ENCODE results near the gene ARPP19. TPM values are rescaled to one million over a fixed set of nuclear protein-coding genes. Genes with fewer than 3 reads are reported as not detected.
"Not testable (repeated sequence)": the region's sequence is repeated elsewhere in the genome, so short reads cannot be mapped to it uniquely, and the experiment has no call there.

The ARPP19 gene
- total RNA-seq, 1 experiment from 2014 or later: 118 TPM

GRCh38 chr15:52575072-52575471 lies 6.2 kb upstream of the ARPP19 start:
- Histone ChIP-seq H3K27ac (ENCODE audit: low read length) (no peak overlapping the region), H4K20me1 (ENCODE audit: insufficient read depth, low read depth, low read length) (no peaks in the 10 kb centered on the region), H3K27me3 (ENCODE audit: low read length) (no peaks in the 10 kb centered on the region), H3K9me3 (ENCODE audit: low read length) (no peaks in the 10 kb centered on the region), H3K9ac (ENCODE audit: low read length) (no peak overlapping the region), H3K4me3 (ENCODE audit: low read length) (no peak overlapping the region), H3K79me2 (ENCODE audit: low read length) (no peaks in the 10 kb centered on the region), H3K4me1 (ENCODE audit: low read length) (no peaks in the 10 kb centered on the region), H2AFZ (ENCODE audit: low read length) (no peak overlapping the region), H3K36me3 (ENCODE audit: insufficient read depth, low read length) (peaks cover 7% of the 10 kb centered on the region; the same call in 1 of the 2 replicates), H3K9me2 (replicated peaks; ENCODE audit: insufficient read depth, low read length) (no peaks in the 10 kb centered on the region), H3K4me2 (ENCODE audit: low read depth, low read length, poor library complexity, severe bottlenecking) (no peak overlapping the region)
- no peak for DNase-seq

DNA sequence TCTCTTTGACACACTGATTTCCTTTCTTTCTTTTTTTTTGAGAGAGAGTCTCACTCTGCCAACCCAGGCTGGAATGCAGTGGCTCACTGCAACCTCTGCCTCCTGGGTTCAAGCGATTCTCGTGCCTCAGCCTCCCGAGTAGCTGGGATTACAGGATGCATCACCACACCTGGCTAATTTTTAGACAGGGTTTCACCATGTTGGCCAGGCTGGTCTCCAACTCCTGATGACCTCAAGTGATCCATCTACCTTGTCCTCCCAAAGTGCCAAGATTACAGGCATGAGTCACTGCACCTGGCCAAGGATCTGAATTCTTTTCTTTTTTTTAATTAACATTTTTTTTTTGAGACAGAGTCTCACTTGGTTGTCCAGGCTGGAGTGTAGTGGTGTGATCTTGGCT lies 5.8 kb upstream of the ARPP19 start:
- H3K27me3 ChIP-seq (ENCODE audit: low read length); H3K36me3 ChIP-seq (ENCODE audit: insufficient read depth, low read length); H3K4me1 ChIP-seq (ENCODE audit: low read length); H3K9ac ChIP-seq (ENCODE audit: low read length); H2AFZ ChIP-seq (ENCODE audit: low read length); H4K20me1 ChIP-seq (ENCODE audit: insufficient read depth, low read depth, low read length); H3K4me3 ChIP-seq (ENCODE audit: low read length); H3K27ac ChIP-seq (ENCODE audit: low read length); H3K9me2 ChIP-seq (replicated peaks; ENCODE audit: insufficient read depth, low read length); DNase-seq; H3K79me2 ChIP-seq (ENCODE audit: low read length); H3K9me3 ChIP-seq (ENCODE audit: low read length); H3K4me2 ChIP-seq (ENCODE audit: low read depth, low read length, poor library complexity, severe bottlenecking): not testable (repeated sequence)

GRCh38 chr15:52567871-52568600 lies 794 bp downstream of the ARPP19 start:
- no peaks in the 10 kb centered on the region for H3K9me2 ChIP-seq (replicated peaks; ENCODE audit: insufficient read depth, low read length)
- peak overlapping the region; percentile 88 for H3K9ac ChIP-seq (ENCODE audit: low read length)
- H3K4me3 ChIP-seq (ENCODE audit: low read length): peak overlapping the region; percentile 91
- peaks cover 13% of the 10 kb centered on the region; the same call in 1 of the 2 replicates for H4K20me1 ChIP-seq (ENCODE audit: insufficient read depth, low read depth, low read length)
- H2AFZ ChIP-seq (ENCODE audit: low read length): no peak overlapping the region
- peaks cover 35% of the 10 kb centered on the region for H3K4me1 ChIP-seq (ENCODE audit: low read length)
- H3K4me2 ChIP-seq (ENCODE audit: low read depth, low read length, poor library complexity, severe bottlenecking): peak overlapping the region; percentile 97
- no peaks in the 10 kb centered on the region for H3K27me3 ChIP-seq (ENCODE audit: low read length)
- no peaks in the 10 kb centered on the region; the same call in 1 of the 2 replicates for H3K36me3 ChIP-seq (ENCODE audit: insufficient read depth, low read length)
- peak; percentile 67 for DNase-seq
- H3K9me3 ChIP-seq (ENCODE audit: low read length): no peaks in the 10 kb centered on the region
- peak overlapping the region; percentile 88 for H3K27ac ChIP-seq (ENCODE audit: low read length)
- H3K79me2 ChIP-seq (ENCODE audit: low read length): peaks cover 56% of the 10 kb centered on the region

GRCh38 chr15:52566889-52567288 lies 1.9 kb downstream of the ARPP19 start:
- H3K9me2 ChIP-seq (replicated peaks; ENCODE audit: insufficient read depth, low read length): no peaks in the 10 kb centered on the region
- H4K20me1 ChIP-seq (ENCODE audit: insufficient read depth, low read depth, low read length): peaks cover 13% of the 10 kb centered on the region; the same call in 1 of the 2 replicates
- peak overlapping the region; percentile 88 for H3K9ac ChIP-seq (ENCODE audit: low read length)
- no peaks in the 10 kb centered on the region for H3K27me3 ChIP-seq (ENCODE audit: low read length)
- H3K36me3 ChIP-seq (ENCODE audit: insufficient read depth, low read length): no peaks in the 10 kb centered on the region; the same call in 1 of the 2 replicates
- peaks cover 35% of the 10 kb centered on the region for H3K4me1 ChIP-seq (ENCODE audit: low read length)
- peaks cover 67% of the 10 kb centered on the region for H3K79me2 ChIP-seq (ENCODE audit: low read length)
- peak overlapping the region; percentile 97 for H3K4me2 ChIP-seq (ENCODE audit: low read depth, low read length, poor library complexity, severe bottlenecking)
- peak overlapping the region; percentile 88 for H3K27ac ChIP-seq (ENCODE audit: low read length)
- no peak overlapping the region for H2AFZ ChIP-seq (ENCODE audit: low read length)
- no peak for DNase-seq
- no peaks in the 10 kb centered on the region for H3K9me3 ChIP-seq (ENCODE audit: low read length)
- H3K4me3 ChIP-seq (ENCODE audit: low read length): peak overlapping the region; percentile 91

DNA sequence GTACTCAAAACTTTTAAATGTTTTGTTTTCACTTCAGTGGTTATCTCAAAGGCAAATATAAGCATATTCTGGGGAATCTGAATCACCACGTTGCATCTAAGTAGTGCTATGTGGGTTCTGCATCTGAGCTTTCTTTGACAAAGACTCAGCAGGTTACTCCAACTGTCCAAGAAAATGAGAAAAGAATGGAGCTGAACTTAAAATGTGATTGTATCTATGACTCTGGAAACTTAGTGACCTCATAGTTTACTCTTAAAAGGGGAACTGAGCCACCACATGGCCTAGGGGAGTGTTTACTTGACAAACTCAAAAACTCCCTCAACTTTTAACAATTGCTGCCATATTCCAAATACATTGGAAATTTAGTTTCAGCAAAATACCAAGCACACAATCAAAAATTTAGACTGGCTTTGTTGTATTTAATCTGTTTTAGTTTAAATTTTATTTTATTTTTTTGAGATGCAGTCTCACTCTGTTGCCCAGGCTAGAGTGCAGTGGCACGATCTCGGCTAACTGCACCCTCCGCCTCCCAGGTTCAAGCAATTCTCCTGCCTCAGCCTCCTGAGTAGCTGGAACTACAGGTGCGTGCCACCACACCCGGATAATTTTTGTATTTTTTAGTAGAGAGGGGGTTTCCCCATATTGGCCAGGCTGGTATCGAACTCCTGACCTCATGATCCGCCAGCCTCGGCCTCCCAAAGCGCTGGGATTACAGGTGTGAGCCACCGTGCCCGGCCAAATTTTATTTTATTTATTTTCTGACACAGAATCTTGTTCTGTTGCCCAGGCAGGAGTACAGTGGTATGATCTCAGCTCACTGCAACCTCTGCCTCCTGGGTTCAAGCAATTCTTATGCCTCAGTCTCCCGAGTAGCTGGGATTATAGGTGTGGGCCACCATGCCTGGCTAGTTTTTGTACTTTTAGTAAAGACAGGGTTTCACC lies 3.1 kb downstream of the ARPP19 start:
- not testable (repeated sequence) for H3K9me2 ChIP-seq (replicated peaks; ENCODE audit: insufficient read depth, low read length); H3K9ac ChIP-seq (ENCODE audit: low read length); H3K4me3 ChIP-seq (ENCODE audit: low read length); H3K36me3 ChIP-seq (ENCODE audit: insufficient read depth, low read length); H3K9me3 ChIP-seq (ENCODE audit: low read length); H3K27me3 ChIP-seq (ENCODE audit: low read length); DNase-seq; H2AFZ ChIP-seq (ENCODE audit: low read length); H3K27ac ChIP-seq (ENCODE audit: low read length)
- Histone ChIP-seq H4K20me1 (ENCODE audit: insufficient read depth, low read depth, low read length) (peaks cover 17% of the 10 kb centered on the region; the same call in 1 of the 2 replicates), H3K79me2 (ENCODE audit: low read length) (peaks cover 79% of the 10 kb centered on the region), H3K4me2 (ENCODE audit: low read depth, low read length, poor library complexity, severe bottlenecking) (peak overlapping the region; percentile 97), H3K4me1 (ENCODE audit: low read length) (peaks cover 44% of the 10 kb centered on the region)

DNA sequence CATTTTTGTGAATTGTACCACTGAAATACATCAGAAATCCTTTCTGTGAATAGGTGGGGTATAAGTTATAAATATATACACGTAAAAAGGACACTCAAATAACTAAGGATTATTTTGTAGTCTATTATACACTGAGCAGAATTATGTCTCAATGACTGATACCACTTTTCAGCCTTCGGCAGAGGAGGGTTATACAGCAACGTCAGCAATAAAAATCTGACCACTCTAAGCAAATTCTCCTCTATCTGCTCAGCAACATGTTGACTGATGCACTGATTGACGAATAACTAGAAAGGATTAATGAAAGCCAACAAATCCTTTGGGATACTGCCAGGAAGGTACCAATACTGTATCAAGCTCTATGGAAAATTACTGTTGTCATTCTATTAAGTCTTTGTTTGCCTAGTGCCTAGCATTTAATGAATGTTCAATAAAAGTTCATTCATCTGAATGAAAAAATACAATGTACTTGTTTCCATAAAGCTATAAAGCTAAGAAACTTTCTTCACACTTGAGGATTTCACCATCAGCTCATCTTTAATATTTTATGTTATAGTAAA lies 5.2 kb downstream of the ARPP19 start:
- H3K4me1 ChIP-seq (ENCODE audit: low read length): peaks cover 65% of the 10 kb centered on the region
- H3K36me3 ChIP-seq (ENCODE audit: insufficient read depth, low read length): peaks cover 8% of the 10 kb centered on the region; the same call in 1 of the 2 replicates
- no peak overlapping the region for H3K4me2 ChIP-seq (ENCODE audit: low read depth, low read length, poor library complexity, severe bottlenecking)
- no peak overlapping the region for H3K4me3 ChIP-seq (ENCODE audit: low read length)
- no peak overlapping the region for H2AFZ ChIP-seq (ENCODE audit: low read length)
- H3K27ac ChIP-seq (ENCODE audit: low read length): no peak overlapping the region
- DNase-seq: no peak
- peaks cover 27% of the 10 kb centered on the region; the same call in 1 of the 2 replicates for H4K20me1 ChIP-seq (ENCODE audit: insufficient read depth, low read depth, low read length)
- no peaks in the 10 kb centered on the region for H3K9me3 ChIP-seq (ENCODE audit: low read length)
- H3K9ac ChIP-seq (ENCODE audit: low read length): no peak overlapping the region
- H3K79me2 ChIP-seq (ENCODE audit: low read length): peaks cover 100% of the 10 kb centered on the region
- H3K27me3 ChIP-seq (ENCODE audit: low read length): no peaks in the 10 kb centered on the region
- H3K9me2 ChIP-seq (replicated peaks; ENCODE audit: insufficient read depth, low read length): no peaks in the 10 kb centered on the region

DNA sequence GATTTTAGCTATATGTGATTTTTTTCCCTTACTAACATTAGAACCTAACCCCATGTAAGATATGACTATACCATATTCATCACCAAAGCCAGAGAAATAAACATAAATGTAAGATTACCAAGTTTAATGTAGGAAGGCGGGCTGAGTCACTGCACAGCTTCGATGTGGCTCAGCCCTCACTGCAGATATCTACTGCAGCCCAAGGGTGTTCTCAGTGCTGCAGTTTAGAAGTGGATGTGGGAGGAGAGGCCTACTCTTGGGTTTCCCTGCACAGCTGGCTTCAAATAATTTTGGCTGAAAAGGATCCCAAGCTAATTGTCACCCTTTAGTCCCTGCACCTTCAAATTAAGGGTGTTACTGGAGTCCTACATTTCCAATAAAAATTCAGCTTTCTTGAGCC lies 9.3 kb downstream of the ARPP19 start:
- Histone ChIP-seq H3K27me3 (ENCODE audit: low read length) (no peaks in the 10 kb centered on the region), H2AFZ (ENCODE audit: low read length) (no peak overlapping the region), H3K9me2 (replicated peaks; ENCODE audit: insufficient read depth, low read length) (no peaks in the 10 kb centered on the region), H3K9ac (ENCODE audit: low read length) (no peak overlapping the region), H3K79me2 (ENCODE audit: low read length) (peaks cover 100% of the 10 kb centered on the region), H3K4me2 (ENCODE audit: low read depth, low read length, poor library complexity, severe bottlenecking) (no peak overlapping the region), H3K9me3 (ENCODE audit: low read length) (no peaks in the 10 kb centered on the region), H3K4me3 (ENCODE audit: low read length) (no peak overlapping the region), H3K36me3 (ENCODE audit: insufficient read depth, low read length) (peaks cover 33% of the 10 kb centered on the region; the same call in 1 of the 2 replicates), H3K4me1 (ENCODE audit: low read length) (peaks cover 71% of the 10 kb centered on the region), H4K20me1 (ENCODE audit: insufficient read depth, low read depth, low read length) (peaks cover 14% of the 10 kb centered on the region; the same call in 1 of the 2 replicates), H3K27ac (ENCODE audit: low read length) (no peak overlapping the region)
- DNase-seq: no peak

Measured in Karpas-422 (cell line).